ENCODE results near the gene GAS2L3.

DNA sequence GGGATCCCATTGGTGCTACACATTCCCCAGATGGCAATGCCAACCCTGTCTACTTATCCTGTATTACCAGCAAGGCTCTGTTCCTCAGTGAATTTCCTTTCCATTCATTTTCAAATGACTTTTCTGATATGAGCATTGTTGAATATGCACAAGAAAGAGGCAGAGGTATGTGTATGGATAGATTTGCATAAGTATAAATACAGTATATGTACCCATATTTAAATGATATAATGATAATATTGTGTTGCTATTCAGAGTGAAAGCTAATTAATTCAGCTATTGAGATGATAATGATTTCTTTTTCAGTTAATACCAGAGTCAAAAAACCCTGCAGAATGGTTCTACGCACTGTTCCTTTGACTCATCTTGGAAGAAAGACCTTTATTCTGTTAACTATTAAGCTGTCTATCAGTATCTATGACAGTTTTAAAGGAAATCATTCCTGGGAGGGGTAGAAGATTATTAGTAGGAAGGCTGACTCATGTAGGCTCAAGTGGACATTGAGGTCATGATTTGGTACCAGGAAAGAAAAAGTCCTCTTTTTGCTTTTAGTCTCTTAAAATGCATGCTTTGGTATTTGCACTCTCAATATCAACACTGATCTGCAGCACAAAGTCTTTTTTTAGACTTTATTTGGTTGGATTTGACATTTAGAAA is 44.9 kb upstream of the GAS2L3 start:
- TF ChIP-seq, protein P1, sequence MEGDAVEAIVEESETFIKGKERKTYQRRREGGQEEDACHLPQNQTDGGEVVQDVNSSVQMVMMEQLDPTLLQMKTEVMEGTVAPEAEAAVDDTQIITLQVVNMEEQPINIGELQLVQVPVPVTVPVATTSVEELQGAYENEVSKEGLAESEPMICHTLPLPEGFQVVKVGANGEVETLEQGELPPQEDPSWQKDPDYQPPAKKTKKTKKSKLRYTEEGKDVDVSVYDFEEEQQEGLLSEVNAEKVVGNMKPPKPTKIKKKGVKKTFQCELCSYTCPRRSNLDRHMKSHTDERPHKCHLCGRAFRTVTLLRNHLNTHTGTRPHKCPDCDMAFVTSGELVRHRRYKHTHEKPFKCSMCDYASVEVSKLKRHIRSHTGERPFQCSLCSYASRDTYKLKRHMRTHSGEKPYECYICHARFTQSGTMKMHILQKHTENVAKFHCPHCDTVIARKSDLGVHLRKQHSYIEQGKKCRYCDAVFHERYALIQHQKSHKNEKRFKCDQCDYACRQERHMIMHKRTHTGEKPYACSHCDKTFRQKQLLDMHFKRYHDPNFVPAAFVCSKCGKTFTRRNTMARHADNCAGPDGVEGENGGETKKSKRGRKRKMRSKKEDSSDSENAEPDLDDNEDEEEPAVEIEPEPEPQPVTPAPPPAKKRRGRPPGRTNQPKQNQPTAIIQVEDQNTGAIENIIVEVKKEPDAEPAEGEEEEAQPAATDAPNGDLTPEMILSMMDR (IDR thresholded peaks at IDR 0.05) = no peak
- TF ChIP-seq POLR2A (IDR thresholded peaks at IDR 0.05) = no peak
